Smooth muscle cell (in vitro differentiated cells): ENCODE measurements around the gene ARHGAP12. TPM values are rescaled to one million over a fixed set of nuclear protein-coding genes. Genes with fewer than 3 reads are reported as not detected.

Experiments
- DNase-seq: peaks from one replicate; lab custom pipeline; 2025; ENCODE audit not compliant: unreplicated experiment; lab: John Stamatoyannopoulos, UW
- H2AFZ ChIP-seq: fragments of 200-600 bp; sonication (generic); 2 replicates; pipeline ENCODE4 v1.6.0; 2016; ENCODE audit warnings: antibody characterized with exemption, low read depth, mild to moderate bottlenecking
- H3F3A ChIP-seq: fragments of 200-600 bp; sonication (generic); 2 replicates; pipeline ENCODE4 v1.6.0; 2017; ENCODE audit warnings: antibody characterized with exemption, low read depth
- H3K27ac ChIP-seq: fragments of 200-600 bp; sonication (generic); 2 replicates; pipeline ENCODE4 v1.5.1; 2016; ENCODE audit warnings: low read depth, mild to moderate bottlenecking
- H3K27me3 ChIP-seq: fragments of 200-600 bp; sonication (generic); 2 replicates; pipeline ENCODE4 v1.6.1; 2016; ENCODE audit warnings: low read depth, mild to moderate bottlenecking
- H3K36me3 ChIP-seq: fragments of 200-600 bp; sonication (generic); 2 replicates; pipeline ENCODE4 v1.5.1; 2016; ENCODE audit warnings: low read depth
- H3K4me1 ChIP-seq: fragments of 200-600 bp; sonication (generic); 2 replicates; pipeline ENCODE4 v1.5.1; 2016; ENCODE audit warnings: low read depth
- H3K4me2 ChIP-seq: fragments of 200-600 bp; sonication (generic); 2 replicates; pipeline ENCODE4 v1.6.0; 2016; ENCODE audit warnings: mild to moderate bottlenecking
- H3K4me3 ChIP-seq: fragments of 200-600 bp; sonication (generic); 2 replicates; pipeline ENCODE4 v1.5.1; 2016; ENCODE audit warnings: mild to moderate bottlenecking
- H3K79me2 ChIP-seq: fragments of 200-600 bp; sonication (generic); 2 replicates; pipeline ENCODE4 v1.6.0; 2016; ENCODE audit warnings: low read depth, mild to moderate bottlenecking
- H3K9ac ChIP-seq: fragments of 200-600 bp; sonication (generic); 2 replicates; pipeline ENCODE4 v1.6.0; 2016; ENCODE audit warnings: low read depth
- H3K9me3 ChIP-seq: fragments of 200-600 bp; sonication (generic); replicated peaks from 2 replicates; pipeline ENCODE4 v1.5.1; 2016; ENCODE audit warnings: low read depth
- H4K20me1 ChIP-seq: fragments of 200-600 bp; sonication (generic); 2 replicates; pipeline ENCODE4 v1.6.0; 2016; ENCODE audit warnings: low read depth
- CTCF ChIP-seq: fragments of 200-600 bp; sonication (generic); IDR thresholded peaks from 2 replicates; pipeline ENCODE4 v1.5.1; 2017; ENCODE audit warnings: borderline replicate concordance, mild to moderate bottlenecking, antibody characterized with exemption; ENCODE audit not compliant: insufficient read depth, poor library complexity, severe bottlenecking
- WGBS: methylation state at CpG from one replicate; pipeline ENCODE4 v1.1.7; 2016; ENCODE audit warnings: low lambda C conversion rate; 5-methylcytosine and 5-hydroxymethylcytosine counted together
- polyA plus RNA-seq: library from polyadenylated mRNA; unstranded; fragments of >200 nt; fragmentation: Nextera tagmentation; extraction: Ambion mirVana; gene quantifications from 2 replicates; pipeline ENCODE4 v1.2.1, GENCODE V29; 2016
- total RNA-seq: library from RNA; depleted of rRNA; stranded (reverse); fragments of >200 nt; gene quantifications from 2 replicates; pipeline ENCODE4 v1.2.3, GENCODE V29; 2014

The ARHGAP12 gene
- total and polyA plus RNA-seq, 2 experiments from 2014 or later: 14.5 to 46.2 TPM

- Histone ChIP-seq H3K36me3 (no peaks in the 10 kb centered on the region), H3K9me3 (no peaks in the 10 kb centered on the region), H3F3A (peaks cover 4% of the 10 kb centered on the region), H3K4me1 (peaks cover 14% of the 10 kb centered on the region), H3K27me3 (no peaks in the 10 kb centered on the region), H3K79me2 (peaks cover 29% of the 10 kb centered on the region), H3K4me2 (peak overlapping the region; percentile 82), H3K4me3 (peak overlapping the region; percentile 95), H2AFZ (peak overlapping the region; percentile 87), H4K20me1 (peaks cover 25% of the 10 kb centered on the region), H3K9ac (peak overlapping the region; percentile 89), H3K27ac (peak overlapping the region; percentile 77)
- no peak for TF ChIP-seq CTCF
- no peak for DNase-seq
- WGBS: 36% methylated on average over 11 of the region's 11 CpGs
These were observed 1.6 kb upstream of the ARHGAP12 start for GRCh38 chr10:31930023-31930751.

- Histone ChIP-seq H3F3A (peaks cover 4% of the 10 kb centered on the region), H3K27me3 (no peaks in the 10 kb centered on the region), H3K4me1 (peaks cover 14% of the 10 kb centered on the region), H4K20me1 (peaks cover 33% of the 10 kb centered on the region), H3K36me3 (no peaks in the 10 kb centered on the region), H3K9ac (peak overlapping the region; percentile 89), H3K79me2 (peaks cover 36% of the 10 kb centered on the region), H3K27ac (peak overlapping the region; percentile 77), H3K9me3 (no peaks in the 10 kb centered on the region), H3K4me3 (peak overlapping the region; percentile 95), H3K4me2 (peak overlapping the region; percentile 82), H2AFZ (peak overlapping the region; percentile 87)
- TF ChIP-seq CTCF: no peak
- DNase-seq: no peak
- WGBS: 3% methylated on average over 25 of the region's 25 CpGs
These were observed 811 bp upstream of the ARHGAP12 start for GRCh38 chr10:31929261-31930022.

GRCh38 chr10:31927884-31928548 is 615 bp downstream of the ARHGAP12 start:
- TF ChIP-seq CTCF: no peak
- DNase-seq: peak; percentile 65
- peak overlapping the region; percentile 19 for H3K9ac ChIP-seq
- peaks cover 4% of the 10 kb centered on the region for H3F3A ChIP-seq
- H3K9me3 ChIP-seq: no peaks in the 10 kb centered on the region
- peak overlapping the region; percentile 77 for H3K27ac ChIP-seq
- peaks cover 14% of the 10 kb centered on the region for H3K4me1 ChIP-seq
- H3K27me3 ChIP-seq: no peaks in the 10 kb centered on the region
- no peaks in the 10 kb centered on the region for H3K36me3 ChIP-seq
- peak overlapping the region; percentile 95 for H3K4me3 ChIP-seq
- peaks cover 47% of the 10 kb centered on the region for H4K20me1 ChIP-seq
- peaks cover 50% of the 10 kb centered on the region for H3K79me2 ChIP-seq
- peak overlapping the region; percentile 82 for H3K4me2 ChIP-seq
- peak overlapping the region; percentile 65 for H2AFZ ChIP-seq
- under 1% methylated on average over 26 of the region's 58 CpGs for WGBS
